ENCODE measurements around the gene LAG3.

DNA sequence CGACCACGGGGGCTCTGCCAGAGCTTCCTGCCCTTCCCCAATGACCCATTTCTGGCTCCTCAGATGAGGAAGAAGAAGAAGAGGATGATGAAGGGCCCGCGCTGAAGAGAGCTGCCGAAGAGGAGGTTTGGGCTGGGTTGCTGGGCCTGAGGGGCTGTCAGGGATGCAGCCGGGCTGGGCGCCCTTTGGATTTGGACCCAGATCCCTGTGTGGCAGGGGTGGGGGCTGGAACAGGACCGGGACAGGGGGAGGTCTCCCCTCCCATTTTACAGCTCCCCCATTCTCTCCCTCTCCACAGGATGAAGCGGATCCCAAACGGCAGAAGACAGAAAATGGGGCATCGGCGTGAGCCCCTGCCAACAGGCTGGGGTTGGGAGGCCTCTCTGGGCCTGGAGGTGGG, 2.2 kb upstream of the LAG3 start:
- no peak for TF ChIP-seq POLR2A (IDR thresholded peaks at IDR 0.05)
- TF ChIP-seq, protein P1, sequence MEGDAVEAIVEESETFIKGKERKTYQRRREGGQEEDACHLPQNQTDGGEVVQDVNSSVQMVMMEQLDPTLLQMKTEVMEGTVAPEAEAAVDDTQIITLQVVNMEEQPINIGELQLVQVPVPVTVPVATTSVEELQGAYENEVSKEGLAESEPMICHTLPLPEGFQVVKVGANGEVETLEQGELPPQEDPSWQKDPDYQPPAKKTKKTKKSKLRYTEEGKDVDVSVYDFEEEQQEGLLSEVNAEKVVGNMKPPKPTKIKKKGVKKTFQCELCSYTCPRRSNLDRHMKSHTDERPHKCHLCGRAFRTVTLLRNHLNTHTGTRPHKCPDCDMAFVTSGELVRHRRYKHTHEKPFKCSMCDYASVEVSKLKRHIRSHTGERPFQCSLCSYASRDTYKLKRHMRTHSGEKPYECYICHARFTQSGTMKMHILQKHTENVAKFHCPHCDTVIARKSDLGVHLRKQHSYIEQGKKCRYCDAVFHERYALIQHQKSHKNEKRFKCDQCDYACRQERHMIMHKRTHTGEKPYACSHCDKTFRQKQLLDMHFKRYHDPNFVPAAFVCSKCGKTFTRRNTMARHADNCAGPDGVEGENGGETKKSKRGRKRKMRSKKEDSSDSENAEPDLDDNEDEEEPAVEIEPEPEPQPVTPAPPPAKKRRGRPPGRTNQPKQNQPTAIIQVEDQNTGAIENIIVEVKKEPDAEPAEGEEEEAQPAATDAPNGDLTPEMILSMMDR (IDR thresholded peaks at IDR 0.05 in 4 of 5, conservative IDR thresholded peaks at IDR 0.05 in 1 of 5) = no peak
